GM12872 (cell line): Measurements from ENCODE around the gene DRC7.

Source experiments
- TF ChIP-seq, protein P1 (sequence below): IDR thresholded peaks from 3 replicates; pipeline ENCODE4 v1.5.1; 2011; ENCODE audit warnings: low read depth, mild to moderate bottlenecking, low read length, moderate library complexity; ENCODE audit not compliant: insufficient read depth

The DRC7 gene

DNA sequence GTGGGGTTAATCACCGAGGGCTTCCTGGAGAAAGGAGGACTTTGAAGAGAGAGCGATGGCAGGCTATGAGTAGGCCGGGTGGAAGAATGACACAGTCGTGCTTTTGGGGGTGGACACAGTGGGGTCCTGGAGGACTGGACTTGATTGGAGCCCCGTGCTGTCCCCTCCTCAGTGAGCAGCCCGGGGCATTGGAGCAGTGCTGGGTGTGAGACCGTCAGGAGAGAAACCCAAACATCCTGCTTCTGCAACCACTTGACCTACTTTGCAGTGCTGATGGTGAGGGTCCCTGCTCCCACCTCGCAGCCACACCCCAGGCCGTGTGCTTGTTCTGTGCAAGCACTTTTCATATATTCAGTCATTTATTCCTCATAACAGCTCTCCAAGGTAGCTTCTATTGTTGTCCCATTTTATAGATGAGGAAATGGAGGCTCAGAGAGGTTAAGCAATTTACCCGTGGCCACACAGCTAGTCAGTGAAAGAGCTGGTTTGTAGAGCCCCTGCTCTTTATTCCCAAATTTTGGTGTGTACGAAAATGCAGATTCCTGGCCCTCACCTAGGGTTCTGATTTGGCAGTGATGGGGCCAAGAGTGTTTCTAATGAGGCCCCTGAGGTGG lies 38.2 kb upstream of the DRC7 start:
- TF ChIP-seq, protein P1, sequence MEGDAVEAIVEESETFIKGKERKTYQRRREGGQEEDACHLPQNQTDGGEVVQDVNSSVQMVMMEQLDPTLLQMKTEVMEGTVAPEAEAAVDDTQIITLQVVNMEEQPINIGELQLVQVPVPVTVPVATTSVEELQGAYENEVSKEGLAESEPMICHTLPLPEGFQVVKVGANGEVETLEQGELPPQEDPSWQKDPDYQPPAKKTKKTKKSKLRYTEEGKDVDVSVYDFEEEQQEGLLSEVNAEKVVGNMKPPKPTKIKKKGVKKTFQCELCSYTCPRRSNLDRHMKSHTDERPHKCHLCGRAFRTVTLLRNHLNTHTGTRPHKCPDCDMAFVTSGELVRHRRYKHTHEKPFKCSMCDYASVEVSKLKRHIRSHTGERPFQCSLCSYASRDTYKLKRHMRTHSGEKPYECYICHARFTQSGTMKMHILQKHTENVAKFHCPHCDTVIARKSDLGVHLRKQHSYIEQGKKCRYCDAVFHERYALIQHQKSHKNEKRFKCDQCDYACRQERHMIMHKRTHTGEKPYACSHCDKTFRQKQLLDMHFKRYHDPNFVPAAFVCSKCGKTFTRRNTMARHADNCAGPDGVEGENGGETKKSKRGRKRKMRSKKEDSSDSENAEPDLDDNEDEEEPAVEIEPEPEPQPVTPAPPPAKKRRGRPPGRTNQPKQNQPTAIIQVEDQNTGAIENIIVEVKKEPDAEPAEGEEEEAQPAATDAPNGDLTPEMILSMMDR = no peak

DNA sequence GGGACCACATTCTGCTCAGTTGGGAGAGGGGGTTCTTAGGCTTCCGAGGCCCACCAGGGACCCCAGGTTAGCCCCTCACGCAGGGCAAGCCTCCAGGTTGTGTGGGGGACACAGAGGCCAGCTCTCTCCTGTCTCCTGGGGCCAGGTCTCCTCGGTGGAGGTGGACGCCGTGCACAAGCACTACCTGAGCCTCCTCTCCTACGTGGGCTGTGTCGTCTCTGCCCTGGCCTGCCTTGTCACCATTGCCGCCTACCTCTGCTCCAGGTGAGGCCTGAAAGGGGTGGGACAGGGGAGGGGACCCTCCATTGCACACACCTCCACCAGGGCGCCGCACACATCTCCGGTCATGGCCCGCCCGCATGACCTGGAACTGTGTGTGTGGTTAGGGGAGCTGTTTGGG lies 37.4 kb upstream of the DRC7 start:
- TF ChIP-seq, protein P1 = no peak

DNA sequence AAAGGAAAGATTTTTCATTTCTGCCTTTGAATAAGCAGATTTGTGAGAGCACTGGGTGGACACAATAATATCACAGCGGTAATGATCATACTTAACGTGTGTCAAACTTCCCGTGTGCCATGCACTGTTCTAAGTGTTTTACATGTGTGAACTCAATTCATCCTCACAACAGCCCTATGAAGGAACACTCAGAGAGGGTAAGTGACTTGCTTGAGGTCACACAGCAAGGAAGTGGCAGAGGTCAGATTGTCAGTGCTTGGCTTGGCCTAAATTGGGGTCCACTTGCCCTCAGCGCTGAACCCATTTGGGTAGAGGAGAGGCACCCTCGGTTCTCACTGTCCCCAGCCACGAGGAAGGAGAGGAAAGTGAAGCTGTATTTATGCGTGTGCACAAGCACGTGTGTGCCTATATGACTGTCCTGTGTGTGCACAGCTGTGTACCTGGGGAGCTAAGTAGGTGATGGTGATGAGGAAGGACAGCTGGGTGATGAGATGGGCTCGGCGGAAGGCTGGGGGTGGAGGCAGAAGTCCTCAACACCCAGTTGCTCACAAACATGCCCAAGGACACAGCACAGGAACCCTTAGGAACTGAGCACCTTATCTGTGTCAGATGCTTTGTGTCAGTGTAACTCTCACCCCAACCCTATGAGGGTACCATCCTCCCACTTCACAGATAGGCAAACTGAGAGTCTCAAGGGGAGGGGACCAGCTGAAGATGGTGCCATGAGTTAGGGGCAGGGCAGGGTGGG lies 36.3 kb upstream of the DRC7 start:
- TF ChIP-seq, protein P1 = no peak

DNA sequence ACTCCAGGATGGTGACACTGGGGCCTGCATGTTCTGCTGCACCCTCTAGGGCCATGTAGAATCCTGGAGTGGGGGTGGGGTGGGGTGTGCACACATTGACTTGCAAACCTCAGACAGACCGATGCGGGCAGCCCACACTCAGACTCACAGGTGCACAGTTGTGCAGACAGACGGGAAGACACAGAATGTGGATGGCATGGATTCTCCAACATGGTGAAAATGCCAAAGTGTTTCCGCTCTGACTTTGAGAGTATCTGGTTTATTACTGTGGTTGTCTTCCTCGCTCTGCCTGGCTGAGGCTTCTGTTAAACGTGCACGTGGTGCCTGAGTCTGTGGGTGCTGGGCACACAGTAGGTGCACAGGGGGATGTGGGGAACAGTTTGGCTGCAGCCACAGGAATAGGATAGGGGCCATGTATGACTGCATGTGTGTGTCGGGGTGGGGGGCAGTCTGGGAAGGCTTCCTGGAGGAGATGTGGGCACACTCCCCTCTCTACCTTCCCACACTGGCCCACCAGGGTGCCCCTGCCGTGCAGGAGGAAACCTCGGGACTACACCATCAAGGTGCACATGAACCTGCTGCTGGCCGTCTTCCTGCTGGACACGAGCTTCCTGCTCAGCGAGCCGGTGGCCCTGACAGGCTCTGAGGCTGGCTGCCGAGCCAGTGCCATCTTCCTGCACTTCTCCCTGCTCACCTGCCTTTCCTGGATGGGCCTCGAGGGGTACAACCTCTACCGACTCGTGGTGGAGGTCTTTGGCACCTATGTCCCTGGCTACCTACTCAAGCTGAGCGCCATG lies 35.5 kb upstream of the DRC7 start:
- TF ChIP-seq, protein P1 = no peak

DNA sequence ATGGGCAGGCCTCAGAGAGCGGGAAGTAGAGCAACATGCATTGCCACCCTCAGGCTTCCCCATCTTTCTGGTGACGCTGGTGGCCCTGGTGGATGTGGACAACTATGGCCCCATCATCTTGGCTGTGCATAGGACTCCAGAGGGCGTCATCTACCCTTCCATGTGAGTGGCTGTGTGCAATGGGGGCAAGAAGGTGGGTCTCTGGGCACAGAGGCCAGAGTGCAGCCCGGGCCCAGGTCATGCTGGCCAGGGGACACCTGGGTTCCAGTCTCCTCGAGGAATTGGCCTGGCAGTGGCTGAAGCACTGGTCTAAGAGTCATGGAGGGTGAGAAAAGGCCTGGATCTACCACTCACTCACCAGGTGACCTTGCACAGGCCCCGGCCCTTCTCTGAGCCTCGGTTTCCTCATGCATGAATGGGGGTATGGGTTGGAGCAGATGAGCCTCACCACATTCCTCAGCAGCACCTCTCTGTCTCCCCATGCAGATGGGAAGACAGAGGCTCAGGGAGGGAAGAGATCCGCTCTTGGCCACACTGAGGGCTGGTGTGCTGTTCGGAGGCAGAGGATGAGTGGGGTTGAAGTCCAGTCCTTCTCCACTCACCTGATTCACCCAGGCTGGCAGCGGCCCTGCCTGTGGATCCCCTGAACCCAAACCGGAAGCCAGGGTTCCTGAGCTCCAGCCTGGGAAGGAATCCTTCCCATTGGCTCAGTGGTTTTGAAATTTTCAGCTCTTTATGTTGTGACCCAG lies 33.7 kb upstream of the DRC7 start:
- TF ChIP-seq, protein P1 = no peak

DNA sequence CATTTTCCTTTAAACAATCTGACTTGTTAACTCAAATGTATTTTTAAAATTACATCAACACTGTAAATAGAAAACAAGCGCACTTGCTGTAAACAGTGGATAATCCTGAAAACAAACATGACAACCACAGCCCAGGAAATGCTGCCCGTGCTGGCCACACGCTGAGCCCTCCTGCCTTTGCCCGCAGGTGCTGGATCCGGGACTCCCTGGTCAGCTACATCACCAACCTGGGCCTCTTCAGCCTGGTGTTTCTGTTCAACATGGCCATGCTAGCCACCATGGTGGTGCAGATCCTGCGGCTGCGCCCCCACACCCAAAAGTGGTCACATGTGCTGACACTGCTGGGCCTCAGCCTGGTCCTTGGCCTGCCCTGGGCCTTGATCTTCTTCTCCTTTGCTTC lies 33.1 kb upstream of the DRC7 start:
- TF ChIP-seq, protein P1 = no peak
